NCI-H146 (cell line): ENCODE results near the gene PAQR9.

Experiments
- DNase-seq: peaks from one replicate; lab custom pipeline; 2025; lab: John Stamatoyannopoulos, UW

PAQR9 gene

DNA sequence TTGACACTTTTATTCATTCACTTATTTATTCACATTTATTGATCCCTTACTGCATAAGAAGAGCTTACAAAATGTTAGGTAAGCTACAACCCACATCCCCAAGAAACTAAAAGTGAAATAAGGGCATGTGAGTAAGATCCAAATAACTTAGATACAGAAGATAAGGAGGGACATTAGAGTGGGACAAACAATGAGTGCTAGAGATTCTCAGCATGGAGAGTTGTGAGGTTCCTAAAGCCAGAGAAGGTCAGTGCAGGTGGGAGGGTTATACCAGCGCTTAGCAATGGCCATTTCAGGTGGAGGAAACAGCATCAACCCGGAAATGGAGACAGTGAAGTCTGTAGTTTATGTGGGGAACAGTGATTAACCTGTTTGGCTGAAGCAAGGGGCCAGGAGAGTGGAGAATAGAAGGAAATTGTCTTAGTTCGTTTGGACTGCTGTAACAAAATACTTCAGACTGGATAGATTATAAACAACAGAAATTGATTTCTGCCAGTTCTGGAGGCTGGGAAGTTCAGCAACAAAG is 49.1 kb downstream of the PAQR9 start:
- no peak for DNase-seq

DNA sequence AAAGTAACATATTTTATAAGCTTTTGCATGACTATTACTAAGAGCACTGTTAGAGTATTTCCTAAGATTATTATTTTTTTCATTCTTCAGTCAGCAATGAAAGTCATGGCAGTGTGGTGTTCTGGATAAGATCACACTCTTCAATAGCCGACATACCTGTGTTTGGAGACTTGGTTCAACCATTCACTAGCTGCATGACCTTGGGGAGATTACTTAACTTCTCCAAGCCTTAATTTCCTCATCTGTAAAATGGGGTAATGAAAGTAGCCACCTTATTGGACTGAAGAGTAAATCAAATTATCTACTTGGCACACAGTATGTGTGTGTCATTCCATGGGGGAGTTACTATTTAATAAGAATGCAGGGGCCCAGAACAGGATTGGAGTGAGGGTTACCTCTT is 50.0 kb downstream of the PAQR9 start:
- no peak for DNase-seq

DNA sequence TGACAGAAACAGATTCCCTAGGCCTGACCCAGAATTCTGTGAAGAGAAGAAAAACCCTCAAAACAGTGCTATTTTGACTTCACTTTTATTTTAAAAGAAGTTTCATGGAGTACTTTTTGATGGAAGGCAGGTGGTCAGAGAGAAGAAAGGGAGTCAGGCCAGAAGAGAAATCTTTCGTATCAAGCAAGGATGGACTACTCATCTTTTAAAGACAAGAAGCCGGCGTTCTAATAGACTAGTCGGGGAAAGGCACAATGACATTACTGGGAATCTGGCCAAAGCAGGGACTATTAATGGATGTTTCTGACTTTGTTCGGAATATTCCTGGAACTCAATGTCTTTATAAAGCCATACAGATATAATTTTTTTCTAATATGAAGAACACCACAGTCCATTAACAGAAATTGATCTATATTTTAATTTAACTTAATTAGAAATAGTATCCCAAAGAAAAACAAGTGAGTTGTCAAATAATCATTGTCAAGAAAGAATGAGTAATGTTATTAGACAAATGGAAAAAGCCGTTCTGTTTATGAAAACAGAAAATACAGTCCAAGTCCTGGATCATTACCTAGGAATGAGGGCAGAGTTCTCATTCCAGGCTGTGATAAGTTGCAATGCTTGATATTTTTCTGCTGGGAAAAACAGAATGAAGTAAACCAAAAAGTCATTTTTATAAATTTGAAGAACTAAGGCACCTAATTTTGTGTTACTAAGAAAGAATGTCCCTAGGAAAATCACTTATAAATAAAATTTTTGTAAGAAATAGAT is 50.9 kb downstream of the PAQR9 start:
- no peak for DNase-seq
